Measurements from ENCODE around the gene TDRD1. TPM values are rescaled to one million over a fixed set of nuclear protein-coding genes. Genes with fewer than 3 reads are reported as not detected.

The TDRD1 gene
- polyA plus RNA-seq, 1 donor, result 0.13 TPM

- no peak for DNase-seq (ENCODE audit: low read depth)
These were observed 3.5 kb upstream of the TDRD1 start for GRCh38 chr10:114175667-114176066.

- no peak for DNase-seq (ENCODE audit: low read depth)
These were observed 2.6 kb upstream of the TDRD1 start for GRCh38 chr10:114176511-114176910.

GRCh38 chr10:114179747-114180146 is 594 bp downstream of the TDRD1 start:
- DNase-seq (ENCODE audit: low read depth), result no peak

- no peak for DNase-seq (ENCODE audit: low read depth)
These were observed 1.8 kb downstream of the TDRD1 start for GRCh38 chr10:114180937-114181336.

- no peak for DNase-seq (ENCODE audit: low read depth)
These were observed 2.8 kb downstream of the TDRD1 start for GRCh38 chr10:114181971-114182370.

- no peak for DNase-seq (ENCODE audit: low read depth)
These were observed 4.4 kb downstream of the TDRD1 start for GRCh38 chr10:114183563-114183962.

- DNase-seq (ENCODE audit: low read depth), result no peak
These were observed 5.1 kb downstream of the TDRD1 start for GRCh38 chr10:114184276-114184675.

GRCh38 chr10:114188001-114188400 is 8.8 kb downstream of the TDRD1 start:
- no peak for DNase-seq (ENCODE audit: low read depth)

GRCh38 chr10:114188900-114189299 is 9.7 kb downstream of the TDRD1 start:
- DNase-seq (ENCODE audit: low read depth), result no peak

- DNase-seq (ENCODE audit: low read depth), result no peak
These were observed 10.5 kb downstream of the TDRD1 start for GRCh38 chr10:114189700-114190099.

GRCh38 chr10:114195079-114195478 is 15.9 kb downstream of the TDRD1 start:
- no peak for DNase-seq (ENCODE audit: low read depth)

GRCh38 chr10:114199239-114199638 is 20.1 kb downstream of the TDRD1 start:
- no peak for DNase-seq (ENCODE audit: low read depth)

- no peak for DNase-seq (ENCODE audit: low read depth)
These were observed 23.7 kb downstream of the TDRD1 start for GRCh38 chr10:114202812-114203211.

GRCh38 chr10:114206902-114207301 is 27.7 kb downstream of the TDRD1 start:
- DNase-seq (ENCODE audit: low read depth), result no peak

- no peak for DNase-seq (ENCODE audit: low read depth)
These were observed 28.2 kb downstream of the TDRD1 start for GRCh38 chr10:114207349-114207748.

GRCh38 chr10:114208351-114208750 is 29.2 kb downstream of the TDRD1 start:
- no peak for DNase-seq (ENCODE audit: low read depth)

GRCh38 chr10:114212153-114212552 is 33.0 kb downstream of the TDRD1 start:
- no peak for DNase-seq (ENCODE audit: low read depth)

- no peak for DNase-seq (ENCODE audit: low read depth)
These were observed 35.9 kb downstream of the TDRD1 start for GRCh38 chr10:114215033-114215432.

- DNase-seq (ENCODE audit: low read depth), result no peak
These were observed 41.1 kb downstream of the TDRD1 start for GRCh38 chr10:114220281-114220680.

GRCh38 chr10:114221235-114221634 is 42.1 kb downstream of the TDRD1 start:
- DNase-seq (ENCODE audit: low read depth), result no peak

- no peak for DNase-seq (ENCODE audit: low read depth)
These were observed 43.9 kb downstream of the TDRD1 start for GRCh38 chr10:114223066-114223465.

GRCh38 chr10:114228156-114228555 is 49.0 kb downstream of the TDRD1 start:
- no peak for DNase-seq (ENCODE audit: low read depth)

GRCh38 chr10:114232561-114233176 is 53.5 kb downstream of the TDRD1 start:
- no peak for DNase-seq (ENCODE audit: low read depth)

- DNase-seq (ENCODE audit: low read depth), result no peak
These were observed 54.3 kb downstream of the TDRD1 start for GRCh38 chr10:114233482-114233881.

Measured in forelimb muscle (tissue), 1 donor.